ENCODE measurements around the gene KIF26B. TPM values are rescaled to one million over a fixed set of nuclear protein-coding genes. Genes with fewer than 3 reads are reported as not detected.

KIF26B gene
- total and polyA plus RNA-seq, 10 of the 15 experiments (the other 5 are each of a cell fraction or from before 2014, with no cell fraction given), result 0.35 to 11.6 (median 2.2) TPM

DNA sequence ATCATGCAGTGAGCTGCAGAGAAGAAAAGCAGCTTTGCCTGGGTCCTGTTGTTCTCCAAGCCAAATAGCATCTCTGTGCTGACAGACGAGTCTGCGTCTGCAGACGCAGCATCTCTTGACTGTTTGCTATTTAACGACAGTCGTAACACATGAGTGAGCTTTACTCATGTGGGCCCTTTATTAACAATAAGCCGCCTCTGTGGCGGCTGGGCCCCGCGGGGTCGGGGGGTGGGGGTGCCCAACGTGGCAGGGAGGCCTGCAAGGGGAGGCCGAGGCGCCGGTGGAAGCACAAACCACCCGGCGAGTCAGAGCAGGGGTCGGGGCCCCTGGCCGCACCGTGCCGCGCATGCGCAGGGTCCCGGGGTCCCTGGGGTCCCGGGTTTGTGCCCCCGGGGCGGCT lies 435.1 kb downstream of the KIF26B start:
- BruUV-seq (replicated peaks), result no TSS peak
- FAIRE-seq, result no peak
- intact Hi-C loops (cut with micrococcal nuclease; ENCODE audit: unreplicated experiment), result no loop called here
- Histone ChIP-seq H3K9ac (ENCODE audit: control insufficient read depth, insufficient read depth, low read length) (no peak overlapping the region), H3K4me3 (no peak overlapping the region), H3K4me1 (ENCODE audit: control insufficient read depth, insufficient read depth, low read length) (no peaks in the 10 kb centered on the region), H3K36me3 (ENCODE audit: control insufficient read depth in 2 of 2, insufficient read depth in 2 of 2, low read length in 1 of 2) (no peaks in the 10 kb centered on the region), H3K79me2 (ENCODE audit: control insufficient read depth, insufficient read depth, low read length) (no peaks in the 10 kb centered on the region), H3K27me3 (replicated peaks in 1 of 2; ENCODE audit: control insufficient read depth in 2 of 2, insufficient read depth in 2 of 2, low read length in 1 of 2) (no peaks in the 10 kb centered on the region), H3K9me3 (replicated peaks; ENCODE audit: control insufficient read depth, insufficient read depth, low read length) (no peaks in the 10 kb centered on the region), H4K20me1 (ENCODE audit: control insufficient read depth, insufficient read depth) (no peaks in the 10 kb centered on the region), H3K27ac (ENCODE audit: control insufficient read depth, insufficient read depth) (no peak overlapping the region), H3K4me2 (ENCODE audit: control insufficient read depth, insufficient read depth) (no peak overlapping the region), H2AFZ (ENCODE audit: control insufficient read depth, low read depth, low read length) (no peak overlapping the region)
- in situ Hi-C loops (cut with MboI), result no loop called here
- DNase-seq (ENCODE audit: low read depth, low spot score), result no peak
- TF ChIP-seq EGR1 (IDR thresholded peaks at IDR 0.05; ENCODE audit: borderline replicate concordance in 1 of 2, low read depth in 2 of 2, low read length in 2 of 2), result no peak
- no peak for TF ChIP-seq NFYA (IDR thresholded peaks at IDR 0.05; ENCODE audit: borderline replicate concordance, low read depth, low read length)
- TF ChIP-seq NBN (IDR thresholded peaks at IDR 0.05), result no peak
- TF ChIP-seq, protein P1, sequence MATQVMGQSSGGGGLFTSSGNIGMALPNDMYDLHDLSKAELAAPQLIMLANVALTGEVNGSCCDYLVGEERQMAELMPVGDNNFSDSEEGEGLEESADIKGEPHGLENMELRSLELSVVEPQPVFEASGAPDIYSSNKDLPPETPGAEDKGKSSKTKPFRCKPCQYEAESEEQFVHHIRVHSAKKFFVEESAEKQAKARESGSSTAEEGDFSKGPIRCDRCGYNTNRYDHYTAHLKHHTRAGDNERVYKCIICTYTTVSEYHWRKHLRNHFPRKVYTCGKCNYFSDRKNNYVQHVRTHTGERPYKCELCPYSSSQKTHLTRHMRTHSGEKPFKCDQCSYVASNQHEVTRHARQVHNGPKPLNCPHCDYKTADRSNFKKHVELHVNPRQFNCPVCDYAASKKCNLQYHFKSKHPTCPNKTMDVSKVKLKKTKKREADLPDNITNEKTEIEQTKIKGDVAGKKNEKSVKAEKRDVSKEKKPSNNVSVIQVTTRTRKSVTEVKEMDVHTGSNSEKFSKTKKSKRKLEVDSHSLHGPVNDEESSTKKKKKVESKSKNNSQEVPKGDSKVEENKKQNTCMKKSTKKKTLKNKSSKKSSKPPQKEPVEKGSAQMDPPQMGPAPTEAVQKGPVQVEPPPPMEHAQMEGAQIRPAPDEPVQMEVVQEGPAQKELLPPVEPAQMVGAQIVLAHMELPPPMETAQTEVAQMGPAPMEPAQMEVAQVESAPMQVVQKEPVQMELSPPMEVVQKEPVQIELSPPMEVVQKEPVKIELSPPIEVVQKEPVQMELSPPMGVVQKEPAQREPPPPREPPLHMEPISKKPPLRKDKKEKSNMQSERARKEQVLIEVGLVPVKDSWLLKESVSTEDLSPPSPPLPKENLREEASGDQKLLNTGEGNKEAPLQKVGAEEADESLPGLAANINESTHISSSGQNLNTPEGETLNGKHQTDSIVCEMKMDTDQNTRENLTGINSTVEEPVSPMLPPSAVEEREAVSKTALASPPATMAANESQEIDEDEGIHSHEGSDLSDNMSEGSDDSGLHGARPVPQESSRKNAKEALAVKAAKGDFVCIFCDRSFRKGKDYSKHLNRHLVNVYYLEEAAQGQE (IDR thresholded peaks at IDR 0.05; ENCODE audit: low read depth, low read length), result no peak
- TF ChIP-seq POLR2AphosphoS2 (IDR thresholded peaks at IDR 0.05; ENCODE audit: low read depth, low read length), result no peak
- no peak for TF ChIP-seq ZBTB33 (IDR thresholded peaks at IDR 0.05)
- TF ChIP-seq, protein P2, sequence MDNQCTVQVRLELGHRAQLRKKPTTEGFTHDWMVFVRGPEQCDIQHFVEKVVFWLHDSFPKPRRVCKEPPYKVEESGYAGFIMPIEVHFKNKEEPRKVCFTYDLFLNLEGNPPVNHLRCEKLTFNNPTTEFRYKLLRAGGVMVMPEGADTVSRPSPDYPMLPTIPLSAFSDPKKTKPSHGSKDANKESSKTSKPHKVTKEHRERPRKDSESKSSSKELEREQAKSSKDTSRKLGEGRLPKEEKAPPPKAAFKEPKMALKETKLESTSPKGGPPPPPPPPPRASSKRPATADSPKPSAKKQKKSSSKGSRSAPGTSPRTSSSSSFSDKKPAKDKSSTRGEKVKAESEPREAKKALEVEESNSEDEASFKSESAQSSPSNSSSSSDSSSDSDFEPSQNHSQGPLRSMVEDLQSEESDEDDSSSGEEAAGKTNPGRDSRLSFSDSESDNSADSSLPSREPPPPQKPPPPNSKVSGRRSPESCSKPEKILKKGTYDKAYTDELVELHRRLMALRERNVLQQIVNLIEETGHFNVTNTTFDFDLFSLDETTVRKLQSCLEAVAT (IDR thresholded peaks at IDR 0.05), result no peak
- no peak for TF ChIP-seq CBFB (IDR thresholded peaks at IDR 0.05; ENCODE audit: low read depth)
- TF ChIP-seq SRF (IDR thresholded peaks at IDR 0.05; ENCODE audit: low read depth in 2 of 2, low read length in 2 of 2), result no peak
- TF ChIP-seq EZH2 (IDR thresholded peaks at IDR 0.05; ENCODE audit: borderline replicate concordance, control insufficient read depth, low read depth, low read length), result no peak
- no peak for TF ChIP-seq RUNX3 (IDR thresholded peaks at IDR 0.05; ENCODE audit: low read length)
- TF ChIP-seq TAF1 (IDR thresholded peaks at IDR 0.05; ENCODE audit: borderline replicate concordance, low read depth, low read length), result no peak
- TF ChIP-seq E2F4 (IDR thresholded peaks at IDR 0.05; ENCODE audit: low read depth, low read length), result no peak
- ATAC-seq, result no peak
- ChIA-PET POLR2A (no interaction called here), SMC1A (ENCODE audit: uncharacterized antibody, unreplicated experiment) (interaction anchor here (1.2 kb wide), 1 partner anchor 144 kb away, joined by 4 read pairs; no protein-coding TSS in a partner anchor), RAD21 (ENCODE audit: unreplicated experiment) (no interaction called here), CTCF (interaction anchor here (0.6 kb wide), 1 partner anchor 58 kb away, joined by 3 read pairs; no protein-coding TSS in a partner anchor)
- WGBS (ENCODE audit: insufficient coverage, insufficient replicate concordance, low lambda C conversion rate, missing lambda C conversion rate), result 56% methylated on average over 17 of the region's 26 CpGs
